Endothelial cell of umbilical vein (primary cell): ENCODE measurements around the gene WDR37.

ENCODE experiments used
- CTCF ChIP-seq, 2 donors: IDR thresholded peaks; 1 replicate in 1 of 2; 2 replicates in 1 of 2; pipeline ENCODE4 v1.5.1; 2011; ENCODE audit warnings: low read length in 2 of 2, mild to moderate bottlenecking in 2 of 2, moderate library complexity in 2 of 2, control low read depth in 1 of 2, inconsistent platforms in 1 of 2, low read depth in 1 of 2; ENCODE audit not compliant: insufficient read depth in 1 of 2; ENCODE audit errors: extremely low read depth in 1 of 2
- MAX ChIP-seq: IDR thresholded peaks from 2 replicates; pipeline ENCODE4 v1.6.1; 2011; ENCODE audit not compliant: insufficient read depth, insufficient read length

- no peak for TF ChIP-seq MAX
- TF ChIP-seq CTCF (IDR thresholded peaks at IDR 0.05; ENCODE audit: extremely low read depth in 1 of 2, insufficient read depth in 1 of 2, low read depth in 1 of 2, low read length in 2 of 2), result no peak
Measured at GRCh38 chr10:1093696-1094095, 37.5 kb downstream of the WDR37 start.
